HG02588 (cell line): Measurements from ENCODE around the gene TBC1D5.
A peak's percentile ranks its signal among the peaks of the same experiment; 100 is the strongest.

Source experiments
- ATAC-seq: cut with Tn5 transposase; IDR thresholded peaks from one replicate; pipeline ENCODE4 v1.9.1; 2021; ENCODE audit warnings: mild to moderate bottlenecking, moderate library complexity; ENCODE audit not compliant: unreplicated experiment

The TBC1D5 gene

GRCh38 chr3:17195192-17195611 is 547.2 kb downstream of the TBC1D5 start:
- ATAC-seq, result peak; percentile 92

DNA sequence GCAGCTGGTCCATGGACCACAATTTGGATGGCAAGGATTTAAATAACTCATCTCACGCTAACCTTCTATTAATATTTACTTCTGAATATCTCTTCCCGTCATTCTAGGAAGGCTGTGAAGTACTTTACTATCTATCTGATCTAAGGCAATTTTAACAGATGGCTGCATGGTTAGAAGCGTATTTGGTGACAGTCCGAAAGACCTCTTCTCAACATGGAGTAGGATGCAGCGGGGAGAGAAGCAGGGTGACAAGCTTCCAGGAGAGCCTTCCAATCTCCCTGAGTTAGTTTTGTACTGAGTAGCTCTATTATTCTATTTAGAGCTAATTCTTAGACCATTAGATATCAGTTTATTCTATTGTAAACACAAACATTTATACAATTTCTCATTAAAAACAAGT is 548.3 kb downstream of the TBC1D5 start:
- ATAC-seq, result no peak

GRCh38 chr3:17192995-17193394 is 549.4 kb downstream of the TBC1D5 start:
- no peak for ATAC-seq

- ATAC-seq, result no peak
Measured at GRCh38 chr3:17190353-17191078, 551.9 kb downstream of the TBC1D5 start.

- no peak for ATAC-seq
Measured at GRCh38 chr3:17188378-17188777, 554.1 kb downstream of the TBC1D5 start.

DNA sequence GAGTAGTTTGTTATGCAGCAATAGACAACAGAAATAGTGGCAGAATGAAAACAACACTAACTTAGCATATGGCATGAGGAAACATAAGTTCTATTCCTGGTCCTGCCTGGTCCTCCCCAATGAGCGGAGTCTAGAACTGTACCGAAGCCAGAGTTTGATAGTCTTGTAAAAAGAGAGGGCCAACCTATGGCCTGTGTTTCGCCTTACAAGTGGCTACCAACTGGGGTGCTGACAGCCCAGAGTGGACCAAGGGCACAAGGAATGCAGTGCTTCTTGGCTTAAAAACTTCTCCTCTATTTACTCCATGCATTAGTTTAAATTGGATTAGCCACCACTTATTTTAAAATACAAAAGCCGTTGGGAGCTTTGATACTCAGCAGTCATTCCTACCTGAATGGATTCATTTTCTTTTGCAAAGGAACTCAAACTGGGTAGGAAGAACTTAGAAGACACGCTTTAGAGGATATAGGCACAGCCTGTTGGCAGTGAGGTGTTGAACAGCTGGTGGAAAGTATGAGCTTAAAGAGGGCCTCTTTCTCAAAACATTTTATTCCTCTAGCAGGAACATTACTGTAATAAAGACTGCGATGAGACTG is 554.7 kb downstream of the TBC1D5 start:
- ATAC-seq, result no peak

- ATAC-seq, result no peak
Measured at GRCh38 chr3:17183951-17184550, 558.4 kb downstream of the TBC1D5 start.

DNA sequence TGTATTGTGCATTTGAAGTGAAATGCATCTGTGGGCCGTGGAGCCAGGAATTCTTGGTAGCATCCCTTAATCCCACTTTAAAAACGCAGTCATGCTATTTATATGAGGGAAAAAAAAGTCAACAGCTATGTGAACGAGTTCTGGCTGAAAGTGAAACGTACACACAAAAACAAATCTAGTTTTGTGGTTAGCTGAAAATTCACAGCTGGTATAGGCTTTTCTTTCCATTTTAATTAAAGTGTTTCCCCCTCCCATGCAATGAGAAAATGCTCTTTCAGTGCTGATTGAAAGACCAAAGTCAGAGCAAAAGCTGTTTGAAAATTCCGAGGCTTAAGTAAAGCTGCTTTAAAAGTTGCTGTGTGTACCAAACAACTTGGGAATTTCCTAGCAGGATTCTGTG is 560.3 kb downstream of the TBC1D5 start:
- peak; percentile 64 for ATAC-seq

- no peak for ATAC-seq
Measured at GRCh38 chr3:17181413-17181907, 561.0 kb downstream of the TBC1D5 start.

DNA sequence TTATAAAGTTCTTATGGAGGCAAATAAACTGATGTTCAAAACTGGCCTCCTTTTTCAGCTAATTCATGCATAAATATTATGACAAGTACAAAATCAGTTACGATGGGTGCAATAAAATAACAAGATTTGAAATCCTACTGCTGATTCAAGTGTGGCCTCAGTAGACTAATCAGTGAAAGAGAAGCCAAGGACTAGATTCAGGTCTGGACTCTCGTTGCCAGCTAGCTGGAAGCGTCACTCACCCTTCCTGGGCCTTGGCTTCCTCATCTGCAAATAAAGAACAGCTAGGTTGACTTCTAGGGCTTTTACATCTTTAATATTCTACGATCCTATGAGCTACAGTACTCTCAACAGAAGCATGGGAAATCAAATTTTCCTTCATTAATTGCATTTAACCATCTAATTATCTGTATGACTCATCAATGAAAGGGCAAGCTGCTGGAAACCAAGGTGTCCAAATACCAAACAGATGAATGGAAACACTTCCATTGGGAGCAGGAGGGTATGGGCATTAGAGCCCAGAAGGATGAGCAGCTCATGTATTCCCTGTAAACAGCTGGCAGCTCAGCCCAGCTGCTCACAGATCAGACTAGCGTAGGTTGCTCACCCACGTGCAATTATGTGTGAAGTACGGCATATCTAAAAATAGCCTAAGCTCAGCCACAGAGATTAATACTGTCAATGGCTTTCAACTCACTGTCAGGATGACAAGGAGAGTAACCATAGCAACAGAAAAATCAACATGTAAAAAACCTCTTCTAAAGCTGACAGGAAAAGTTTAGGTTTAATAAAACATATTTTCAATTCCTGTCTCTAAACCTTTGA is 562.8 kb downstream of the TBC1D5 start:
- ATAC-seq, result peak; percentile 63

- no peak for ATAC-seq
Measured at GRCh38 chr3:17176757-17177156, 565.7 kb downstream of the TBC1D5 start.

GRCh38 chr3:17175187-17175807 is 567.1 kb downstream of the TBC1D5 start:
- no peak for ATAC-seq

- ATAC-seq, result no peak
Measured at GRCh38 chr3:17166369-17166768, 576.1 kb downstream of the TBC1D5 start.

- ATAC-seq, result no peak
Measured at GRCh38 chr3:17162116-17162515, 580.3 kb downstream of the TBC1D5 start.

DNA sequence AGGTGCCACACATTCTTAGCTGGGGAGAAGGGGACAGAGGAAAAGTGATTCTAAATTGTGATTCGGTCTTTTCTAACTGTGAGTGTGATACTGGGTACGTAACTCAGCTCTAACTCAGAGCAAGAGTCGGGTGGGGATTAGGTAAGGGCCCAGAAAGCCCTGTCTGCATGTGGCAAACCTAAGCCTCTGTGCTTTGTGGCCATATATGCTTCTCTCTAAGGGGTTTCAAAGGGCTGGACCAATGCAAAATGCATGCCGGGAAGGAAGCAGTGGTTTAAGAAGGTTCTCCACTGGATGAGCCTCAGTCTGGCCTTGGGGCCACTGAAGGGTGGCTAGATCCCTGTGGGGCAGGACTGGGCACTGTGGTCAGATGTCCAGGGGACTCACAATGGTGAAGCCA is 581.8 kb downstream of the TBC1D5 start:
- no peak for ATAC-seq

DNA sequence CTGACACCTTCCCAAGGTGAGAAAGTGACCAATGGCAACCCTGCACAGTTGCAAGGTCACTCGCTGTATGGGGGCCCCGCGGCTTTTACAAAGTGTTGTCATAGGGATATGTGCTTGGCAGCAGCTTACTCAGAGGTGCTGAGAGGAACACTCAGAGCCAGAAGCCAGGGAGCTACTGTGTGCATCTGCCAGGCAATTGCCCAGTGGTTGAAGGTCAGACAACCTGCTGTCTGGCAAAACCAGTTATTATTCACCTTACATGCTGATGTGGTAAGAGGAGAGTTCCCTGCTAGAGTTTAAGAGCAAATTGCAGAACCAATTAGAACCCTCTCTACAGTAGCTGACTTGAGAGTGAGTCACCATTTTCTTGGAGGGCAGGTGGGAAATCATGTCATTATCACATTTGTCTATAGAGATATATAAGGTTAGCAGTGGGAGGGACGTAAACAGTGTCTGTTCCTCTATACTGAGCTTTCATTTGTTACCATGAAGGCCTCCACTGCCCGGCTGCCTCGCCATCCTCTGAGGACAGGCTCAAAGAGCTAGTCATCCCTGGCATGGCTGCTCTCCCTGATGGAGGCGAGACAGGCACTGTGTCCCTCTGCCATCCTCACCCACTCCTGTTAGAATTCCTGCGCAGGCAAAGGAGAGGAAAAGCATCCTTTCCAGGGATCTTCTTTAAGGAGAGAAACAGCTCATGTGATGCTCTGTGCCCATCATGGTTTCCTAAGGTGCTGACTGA is 583.3 kb downstream of the TBC1D5 start:
- no peak for ATAC-seq

- ATAC-seq, result no peak
Measured at GRCh38 chr3:17157713-17158112, 584.7 kb downstream of the TBC1D5 start.

- no peak for ATAC-seq
Measured at GRCh38 chr3:17156864-17157263, 585.6 kb downstream of the TBC1D5 start.

DNA sequence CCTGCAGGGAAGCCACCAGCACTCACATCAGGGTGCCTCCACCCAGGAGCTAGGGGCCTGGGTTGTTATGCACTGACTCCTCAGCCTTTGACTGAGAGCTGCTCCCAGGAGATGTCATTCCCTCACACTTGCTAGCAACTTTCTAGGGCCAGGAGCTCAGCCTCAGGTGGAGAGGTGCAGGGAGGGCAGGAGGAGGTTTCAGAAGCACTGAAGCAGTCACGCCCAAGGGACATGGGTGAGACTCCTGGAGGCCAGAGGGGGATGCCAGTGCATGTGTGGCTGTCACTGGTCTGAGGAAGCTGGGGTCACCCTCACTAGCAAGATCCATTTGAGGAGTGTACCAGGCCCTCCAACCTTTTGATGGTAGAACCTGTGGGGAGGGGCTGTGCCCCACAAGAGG is 586.5 kb downstream of the TBC1D5 start:
- ATAC-seq, result no peak

GRCh38 chr3:17154941-17155340 is 587.5 kb downstream of the TBC1D5 start:
- ATAC-seq, result no peak
